HepG2 (cell line): ENCODE measurements around the gene P2RY11. TPM values are rescaled to one million over a fixed set of nuclear protein-coding genes. Genes with fewer than 3 reads are reported as not detected.
A peak's percentile ranks its signal among the peaks of the same experiment; 100 is the strongest.

Experiments
- CREB1 ChIP-seq, 2 experiments: fragments of 450-650 bp in 1 of 2; IDR thresholded peaks; 2 replicates each; pipeline ENCODE4 v1.6.1; 2016 to 2017; ENCODE audit warnings: control low read depth in 1 of 2, mild to moderate bottlenecking in 1 of 2, missing compliant biosample characterization in 1 of 2, missing genetic modification characterization in 1 of 2
- FOSL2 ChIP-seq: sonication (generic); formaldehyde crosslinking; IDR thresholded peaks from 2 replicates; pipeline ENCODE4 v1.4.0; 2020; ENCODE audit warnings: missing genetic modification reagents
- KDM5A ChIP-seq: fragments of 200-600 bp; sonication (generic); IDR thresholded peaks from 2 replicates; pipeline ENCODE4 v1.7.0; 2018; ENCODE audit warnings: antibody characterized with exemption, mild to moderate bottlenecking, low read length, borderline replicate concordance
- KDM5B ChIP-seq: sonication (generic); formaldehyde crosslinking; IDR thresholded peaks from 2 replicates; pipeline ENCODE4 v1.4.0; 2020; ENCODE audit warnings: missing genetic modification reagents, mild to moderate bottlenecking, borderline replicate concordance
- KIAA2018 ChIP-seq: sonication (generic); formaldehyde crosslinking; IDR thresholded peaks from 2 replicates; pipeline ENCODE4 v1.5.0; 2020; ENCODE audit warnings: mild to moderate bottlenecking, missing genetic modification reagents, borderline replicate concordance
- MED1 ChIP-seq: sonication (generic); formaldehyde crosslinking; IDR thresholded peaks from 2 replicates; pipeline ENCODE4 v1.4.0; 2020; ENCODE audit warnings: missing genetic modification reagents
- RFX3 ChIP-seq: IDR thresholded peaks from 2 replicates; pipeline ENCODE4 v1.6.1; 2016; ENCODE audit warnings: missing biosample characterization, missing genetic modification reagents
- RFX5 ChIP-seq: IDR thresholded peaks from 2 replicates; pipeline ENCODE4 v1.6.1; 2011; ENCODE audit warnings: low read depth, low read length, improper control_type of control experiment
- TOPORS ChIP-seq: sonication (generic); formaldehyde crosslinking; IDR thresholded peaks from 2 replicates; pipeline ENCODE4 v1.8.0; 2023; ENCODE audit warnings: mild to moderate bottlenecking, missing genetic modification reagents
- ZNF24 ChIP-seq: fragments of 450-650 bp; IDR thresholded peaks from 2 replicates; pipeline ENCODE4 v1.6.1; 2017; ENCODE audit warnings: antibody characterized with exemption, mild to moderate bottlenecking
- ZNF724P ChIP-seq: sonication (generic); formaldehyde crosslinking; IDR thresholded peaks from 2 replicates; pipeline ENCODE4 v1.8.0; 2022; ENCODE audit warnings: missing genetic modification reagents, borderline replicate concordance
- ZNF782 ChIP-seq: sonication (generic); formaldehyde crosslinking; IDR thresholded peaks from 2 replicates; pipeline ENCODE4 v1.4.0; 2020; ENCODE audit warnings: missing genetic modification reagents, mild to moderate bottlenecking, borderline replicate concordance
- ZSCAN9 ChIP-seq: IDR thresholded peaks from 2 replicates; pipeline ENCODE4 v1.6.1; 2016; ENCODE audit warnings: borderline replicate concordance
- polyA plus RNA-seq, 8 experiments: library from polyadenylated mRNA; depleted of rRNA in 3 of 8; stranded (reverse) in 7 of 8; unstranded in 1 of 8; fragments of >200 nt; fragmentation: Illumina TruSeq in 4 of 8; extraction: Trizol in 4 of 8; gene quantifications; 2 replicates each; pipeline versions ENCODE4 v1.2.1 to v1.2.3, GENCODE V29; 2011 to 2016; ENCODE audit warnings: low read depth in 4 of 8, missing spikeins in 1 of 8, mixed read lengths in 1 of 8; ENCODE audit not compliant: insufficient read depth in 1 of 8
- total RNA-seq, 5 experiments: library from RNA; depleted of rRNA; stranded (reverse); fragments of >200 nt; fragmentation: Illumina TruSeq; extraction: Trizol; gene quantifications; 2 replicates each; pipeline ENCODE4 v1.2.3, GENCODE V29; 2016; ENCODE audit warnings: low read depth in 1 of 5

Gene P2RY11
- total and polyA plus RNA-seq, 2 of the 13 experiments (the other 11 are each of a cell fraction or from before 2014, with no cell fraction given): 4.0 to 7.8 TPM

GRCh38 chr19:10106100-10106936 lies 5.2 kb upstream of the P2RY11 start, which contains the start of gene PPAN (continued):
- TF ChIP-seq KIAA2018 (CRISPR knock-in tag) (0 out of 2 replicates have a peak, but pooled peaks have one; percentile 62), FOSL2 (CRISPR knock-in tag) (peak; percentile 64), ZSCAN9 (CRISPR knock-in tag) (peak; percentile 83), RFX5 (peak; percentile 77), KDM5B (CRISPR knock-in tag) (peak; percentile 95), CREB1 (IDR thresholded peaks at IDR 0.05) (peak; percentile 91), CREB1 (CRISPR knock-in tag; IDR thresholded peaks at IDR 0.05) (peak; percentile 93), ZNF24 (no peak), KDM5A (peak; percentile 86), RFX3 (CRISPR knock-in tag) (peak; percentile 95), ZNF782 (0 out of 2 replicates have a peak, but pooled peaks have one; percentile 21), MED1 (CRISPR knock-in tag) (peak; percentile 79), ZNF724P (CRISPR knock-in tag) (peak; percentile 69; the same call in 1 of the 2 replicates), TOPORS (peak; percentile 33; the same call in 1 of the 2 replicates)
